H1 (cell line): ENCODE data around the gene SND1. TPM values are rescaled to one million over a fixed set of nuclear protein-coding genes. Genes with fewer than 3 reads are reported as not detected.

Source experiments
- BCL11A ChIP-seq, 2 experiments: IDR thresholded peaks; one replicate each; pipeline ENCODE4 v1.6.1; 2011; ENCODE audit warnings: low read depth in 2 of 2, low read length in 2 of 2, mild to moderate bottlenecking in 2 of 2
- CHD1 ChIP-seq: IDR thresholded peaks from 2 replicates; pipeline ENCODE4 v1.6.1; 2012; ENCODE audit warnings: low read depth, low read length, improper control_type of control experiment
- GTF2F1 ChIP-seq: IDR thresholded peaks from 2 replicates; pipeline ENCODE4 v1.6.1; 2012; ENCODE audit warnings: low read depth, low read length, improper control_type of control experiment, borderline replicate concordance
- RFX5 ChIP-seq: IDR thresholded peaks from 2 replicates; pipeline ENCODE4 v1.6.1; 2011; ENCODE audit warnings: low read depth, low read length, improper control_type of control experiment, borderline replicate concordance
- SAP30 ChIP-seq: fragments of 300-600 bp; sonication (generic); IDR thresholded peaks from 2 replicates; pipeline ENCODE4 v1.7.1; 2012; ENCODE audit warnings: low read length, moderate library complexity, mild to moderate bottlenecking, inconsistent platforms; ENCODE audit not compliant: insufficient read depth, insufficient replicate concordance
- TBP ChIP-seq: IDR thresholded peaks from 2 replicates; pipeline ENCODE4 v1.6.1; 2011; ENCODE audit warnings: low read depth, low read length, improper control_type of control experiment
- polyA plus RNA-seq, 7 experiments: library from polyadenylated mRNA; depleted of rRNA in 3 of 7; stranded (reverse) in 5 of 7; unstranded in 2 of 7; fragments of >200 nt in 5 of 7; fragments of 200-250 nt in 2 of 7; gene quantifications; 1 replicate in 5 of 7; 2 replicates in 1 of 7; 4 replicates in 1 of 7; pipeline versions ENCODE4 v1.2.1 to v1.2.3, GENCODE V29; 2011 to 2013; ENCODE audit warnings: missing spikeins in 2 of 7, mixed read lengths in 2 of 7
- total RNA-seq: library from RNA; stranded (reverse); fragmentation: NEBNext Ultra II Directional; extraction: Animal tissue kit (Norgen Biotek cat#: 25700); gene quantifications from 2 replicates; pipeline ENCODE4 v1.2.1, GENCODE V29; 2021

The SND1 gene
- total and polyA plus RNA-seq, 2 of the 8 experiments (the other 6 are each of a cell fraction or from before 2014, with no cell fraction given) = 122 to 290 TPM

DNA sequence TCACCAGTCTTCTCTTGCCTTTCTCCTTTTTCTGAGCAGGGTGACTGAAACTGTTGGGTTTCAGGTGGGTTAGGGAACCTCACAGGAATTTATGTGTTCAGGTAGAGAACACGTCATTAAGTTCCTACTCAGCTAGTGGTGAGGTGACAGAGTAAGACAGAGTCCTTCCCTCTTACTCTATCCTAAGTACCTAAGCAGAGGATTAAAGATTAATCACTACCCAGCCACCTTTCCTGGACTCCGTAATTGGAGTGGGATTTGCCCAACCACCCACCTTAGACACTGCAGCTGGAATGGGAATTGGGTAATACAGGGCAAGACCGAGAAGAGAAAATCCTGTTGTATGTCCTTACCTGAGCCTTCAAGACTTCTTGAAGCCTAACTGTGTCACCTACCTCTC lies 221.2 kb downstream of the SND1 start (continued):
- TF ChIP-seq RFX5 (no peak), CHD1 (no peak), SAP30 (no peak), GTF2F1 (no peak), TBP (no peak), BCL11A (IDR thresholded peaks at IDR 0.05; ENCODE audit: low read depth in 2 of 2, low read length in 2 of 2) (no peak)
